ENCODE results near the gene PCDH10. TPM values are rescaled to one million over a fixed set of nuclear protein-coding genes. Genes with fewer than 3 reads are reported as not detected.

Gene PCDH10
- total and polyA plus RNA-seq, 2 donors from 2014 or later, result 0.69 to 5.5 TPM

- no peak for TF ChIP-seq CTCF (IDR thresholded peaks at IDR 0.05; ENCODE audit: borderline replicate concordance, extremely low read depth, insufficient read depth)
- Histone ChIP-seq H3K4me3 (ENCODE audit: low read length in 3 of 3) (no peak overlapping the region), H3K27ac (ENCODE audit: low read depth in 2 of 2, low read length in 2 of 2) (no peak overlapping the region), H3K9ac (ENCODE audit: low read length in 3 of 3) (no peak overlapping the region), H3K4me1 (ENCODE audit: control insufficient read depth in 2 of 3, insufficient read depth in 2 of 3, low read depth in 1 of 3, low read length in 3 of 3) (no peaks in the 10 kb centered on the region), H3K27me3 (ENCODE audit: control insufficient read depth, insufficient read depth, low read length) (no peaks in the 10 kb centered on the region), H3K9me3 (ENCODE audit: control insufficient read depth in 2 of 3, insufficient read depth in 1 of 3, low read length in 3 of 3) (no peaks in the 10 kb centered on the region), H3K36me3 (ENCODE audit: control insufficient read depth in 2 of 3, insufficient read depth in 3 of 3, low read length in 3 of 3) (no peaks in the 10 kb centered on the region)
- no peak for FAIRE-seq
- intact Hi-C loops (cut with DNase I), result no loop called here
- DNase-seq, result no peak
Observed at GRCh38 chr4:133160853-133161252, 11.8 kb downstream of the PCDH10 start.

- Histone ChIP-seq H3K9me3 (ENCODE audit: control insufficient read depth in 2 of 3, insufficient read depth in 1 of 3, low read length in 3 of 3) (no peaks in the 10 kb centered on the region), H3K27ac (ENCODE audit: low read depth in 2 of 2, low read length in 2 of 2) (no peak overlapping the region), H3K9ac (ENCODE audit: low read length in 3 of 3) (no peak overlapping the region), H3K4me3 (ENCODE audit: low read length in 3 of 3) (no peak overlapping the region), H3K27me3 (ENCODE audit: control insufficient read depth, insufficient read depth, low read length) (no peaks in the 10 kb centered on the region), H3K4me1 (ENCODE audit: control insufficient read depth in 2 of 3, insufficient read depth in 2 of 3, low read depth in 1 of 3, low read length in 3 of 3) (no peaks in the 10 kb centered on the region), H3K36me3 (ENCODE audit: control insufficient read depth in 2 of 3, insufficient read depth in 3 of 3, low read length in 3 of 3) (no peaks in the 10 kb centered on the region)
- intact Hi-C loops (cut with DNase I), result no loop called here
- DNase-seq (no peak), FAIRE-seq (no peak)
- TF ChIP-seq CTCF (IDR thresholded peaks at IDR 0.05; ENCODE audit: borderline replicate concordance, extremely low read depth, insufficient read depth), result no peak
Observed at GRCh38 chr4:133161570-133162295, 12.6 kb downstream of the PCDH10 start.

- no peak for FAIRE-seq
- Histone ChIP-seq H3K4me1 (ENCODE audit: control insufficient read depth in 2 of 3, insufficient read depth in 2 of 3, low read depth in 1 of 3, low read length in 3 of 3) (no peaks in the 10 kb centered on the region), H3K36me3 (ENCODE audit: control insufficient read depth in 2 of 3, insufficient read depth in 3 of 3, low read length in 3 of 3) (no peaks in the 10 kb centered on the region), H3K4me3 (ENCODE audit: low read length in 3 of 3) (no peak overlapping the region), H3K27ac (ENCODE audit: low read depth in 2 of 2, low read length in 2 of 2) (no peak overlapping the region), H3K9me3 (ENCODE audit: control insufficient read depth in 2 of 3, insufficient read depth in 1 of 3, low read length in 3 of 3) (no peaks in the 10 kb centered on the region), H3K9ac (ENCODE audit: low read length in 3 of 3) (no peak overlapping the region), H3K27me3 (ENCODE audit: control insufficient read depth, insufficient read depth, low read length) (no peaks in the 10 kb centered on the region)
- intact Hi-C loops (cut with DNase I), result no loop called here
- DNase-seq, result no peak
- no peak for TF ChIP-seq CTCF (IDR thresholded peaks at IDR 0.05; ENCODE audit: borderline replicate concordance, extremely low read depth, insufficient read depth)
Observed at GRCh38 chr4:133162941-133163340, 13.8 kb downstream of the PCDH10 start.

- no peak for TF ChIP-seq CTCF (IDR thresholded peaks at IDR 0.05; ENCODE audit: borderline replicate concordance, extremely low read depth, insufficient read depth)
- DNase-seq (no peak), FAIRE-seq (no peak)
- Histone ChIP-seq H3K9me3 (ENCODE audit: control insufficient read depth in 2 of 3, insufficient read depth in 1 of 3, low read length in 3 of 3) (no peaks in the 10 kb centered on the region), H3K36me3 (ENCODE audit: control insufficient read depth in 2 of 3, insufficient read depth in 3 of 3, low read length in 3 of 3) (no peaks in the 10 kb centered on the region), H3K27me3 (ENCODE audit: control insufficient read depth, insufficient read depth, low read length) (no peaks in the 10 kb centered on the region), H3K27ac (ENCODE audit: low read depth in 2 of 2, low read length in 2 of 2) (no peak overlapping the region), H3K4me3 (ENCODE audit: low read length in 3 of 3) (no peak overlapping the region), H3K4me1 (ENCODE audit: control insufficient read depth in 2 of 3, insufficient read depth in 2 of 3, low read depth in 1 of 3, low read length in 3 of 3) (no peaks in the 10 kb centered on the region), H3K9ac (ENCODE audit: low read length in 3 of 3) (no peak overlapping the region)
- intact Hi-C loops (cut with DNase I), result no loop called here
Observed at GRCh38 chr4:133178956-133179355, 29.9 kb downstream of the PCDH10 start.

All from kidney (tissue), 14 donors.